Measurements from ENCODE around the gene TMPRSS4.

Gene TMPRSS4

DNA sequence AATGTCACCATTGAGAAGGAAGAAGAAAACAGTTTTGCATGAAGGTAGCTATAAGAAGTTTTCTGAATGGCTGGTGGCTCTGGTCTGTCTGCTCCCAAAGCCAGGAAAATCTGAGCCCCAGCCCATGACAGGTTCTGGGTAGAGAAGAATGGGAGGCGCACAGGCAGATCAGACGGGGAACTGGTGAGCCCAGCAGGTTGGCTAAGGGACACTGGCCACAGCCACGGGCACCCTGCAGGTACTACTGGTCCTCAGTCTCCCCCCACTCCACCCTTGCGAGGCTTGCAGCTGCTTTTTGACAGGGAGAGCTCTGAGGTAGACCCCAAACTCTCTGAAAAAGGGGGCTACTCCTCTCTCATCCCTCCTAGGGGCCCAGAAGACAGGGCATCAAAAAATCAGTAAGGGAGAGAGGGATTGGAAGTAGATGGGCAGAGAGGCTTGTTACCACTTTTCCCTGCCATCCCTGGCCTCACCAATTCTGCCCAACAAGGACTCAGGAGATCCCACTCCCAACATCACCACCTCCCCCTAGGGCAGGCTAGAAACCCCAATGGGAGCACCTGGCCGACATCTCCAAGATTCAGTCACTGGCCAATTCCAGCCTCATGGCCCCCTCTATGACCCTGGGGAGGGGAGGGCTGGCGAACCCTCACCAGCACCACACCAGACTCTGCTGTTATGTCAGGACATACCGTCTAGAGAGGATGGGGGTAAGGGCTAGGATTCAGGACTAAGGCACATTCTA, 58.3 kb downstream of the TMPRSS4 start:
- TF ChIP-seq POLR2A (IDR thresholded peaks at IDR 0.05; ENCODE audit: low read depth, low read length): no peak
- FAIRE-seq: no peak

DNA sequence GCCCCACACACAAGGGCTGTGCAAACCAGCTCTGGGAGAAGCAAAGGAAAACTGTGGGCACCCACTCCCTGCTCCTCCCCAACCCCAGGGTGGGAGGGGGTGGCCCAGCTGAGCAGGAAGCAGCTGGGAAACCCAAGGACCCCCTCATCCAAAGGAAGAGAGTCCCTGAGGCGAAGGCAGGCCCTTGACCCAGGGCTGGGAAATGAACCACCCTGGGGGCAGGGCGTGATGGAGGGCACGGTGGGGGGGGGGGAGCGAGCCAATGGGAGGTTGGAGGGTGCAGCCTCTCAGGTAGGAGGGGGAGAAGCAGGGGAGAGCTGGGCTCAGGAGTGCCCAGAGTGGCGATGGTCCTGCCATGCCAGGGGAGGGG, 58.9 kb downstream of the TMPRSS4 start:
- FAIRE-seq: no peak
- no peak for DNase-seq (ENCODE audit: insufficient read length, low spot score)
- TF ChIP-seq POLR2A (IDR thresholded peaks at IDR 0.05; ENCODE audit: low read depth, low read length): no peak

More for the DNA sequence above, 58.3 kb downstream of the TMPRSS4 start:
- no peak for DNase-seq (ENCODE audit: insufficient read length, low spot score)

DNA sequence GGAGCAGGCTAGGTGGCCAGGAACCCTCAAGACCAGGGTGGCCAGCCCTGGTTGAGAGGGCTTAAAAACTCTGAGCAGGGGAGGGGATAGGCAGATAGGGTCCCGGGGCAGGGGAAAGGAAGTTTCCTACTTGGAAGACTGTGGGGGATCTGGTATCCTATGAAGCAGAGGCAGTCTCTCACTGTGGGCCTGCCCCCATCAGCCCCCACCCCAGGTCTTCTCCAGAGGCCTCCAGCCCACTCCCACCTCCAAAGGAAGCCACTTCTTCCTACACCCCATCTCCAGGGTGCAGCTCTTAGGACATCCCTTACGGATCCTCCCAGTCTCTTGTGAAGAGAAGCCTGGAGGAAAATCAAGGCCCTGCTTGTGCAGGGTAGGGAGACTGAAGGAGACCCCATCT, 59.5 kb downstream of the TMPRSS4 start:
- DNase-seq (ENCODE audit: insufficient read length, low spot score): no peak
- no peak for TF ChIP-seq POLR2A (IDR thresholded peaks at IDR 0.05; ENCODE audit: low read depth, low read length)
- no peak for FAIRE-seq

DNA sequence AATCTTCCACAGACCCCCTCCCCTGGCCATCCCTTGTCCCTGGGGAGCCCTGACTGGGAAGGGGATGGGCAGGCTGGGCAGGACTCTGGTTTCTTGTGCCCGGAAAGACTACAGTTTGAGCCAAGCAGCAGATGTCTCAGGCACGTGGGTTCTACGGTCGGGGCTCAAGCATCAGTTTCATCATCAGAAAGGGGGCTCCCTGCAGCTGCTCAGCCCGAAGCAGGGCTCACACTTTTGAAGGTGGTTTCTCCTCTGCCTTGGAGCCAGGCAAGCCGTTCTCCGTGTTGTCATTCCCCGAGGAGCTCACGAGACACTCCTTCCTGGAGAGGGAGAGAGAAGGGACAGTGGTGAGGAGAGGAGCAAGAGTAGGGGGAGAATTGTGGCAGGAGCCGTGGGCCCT, 59.9 kb downstream of the TMPRSS4 start:
- FAIRE-seq (no peak), DNase-seq (ENCODE audit: insufficient read length, low spot score) (no peak)
- no peak for TF ChIP-seq POLR2A (IDR thresholded peaks at IDR 0.05; ENCODE audit: low read depth, low read length)

DNA sequence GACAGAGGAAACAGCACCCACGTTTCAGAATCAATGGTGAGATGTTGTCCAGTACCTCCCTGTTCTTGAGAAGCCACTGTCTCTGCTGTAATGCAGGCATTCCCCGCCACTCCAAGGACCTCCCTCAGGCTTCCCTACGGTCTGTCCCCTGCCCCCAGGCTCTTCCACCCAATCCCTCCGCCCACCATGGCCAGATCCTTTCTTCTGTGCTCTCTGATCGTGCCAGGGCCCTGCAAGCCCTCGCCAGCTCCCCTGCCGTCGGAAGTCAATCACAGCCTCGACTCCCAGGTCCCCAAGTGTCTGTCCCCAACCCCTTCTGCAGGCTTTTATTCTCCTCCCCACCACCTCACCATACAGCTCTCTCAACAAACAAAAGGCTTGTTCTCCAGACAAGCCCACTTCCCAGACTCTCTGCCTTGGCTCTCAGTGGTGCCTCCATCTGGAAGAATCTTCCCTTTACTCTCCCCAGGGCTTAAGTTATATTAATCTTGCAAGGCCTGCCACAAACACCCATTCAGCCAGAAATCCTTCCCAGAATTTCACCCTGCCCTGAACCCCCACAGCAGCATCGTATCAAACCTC, 62.1 kb downstream of the TMPRSS4 start:
- DNase-seq (ENCODE audit: insufficient read length, low spot score) (no peak), FAIRE-seq (no peak)
- TF ChIP-seq POLR2A (IDR thresholded peaks at IDR 0.05; ENCODE audit: low read depth, low read length): no peak

DNA sequence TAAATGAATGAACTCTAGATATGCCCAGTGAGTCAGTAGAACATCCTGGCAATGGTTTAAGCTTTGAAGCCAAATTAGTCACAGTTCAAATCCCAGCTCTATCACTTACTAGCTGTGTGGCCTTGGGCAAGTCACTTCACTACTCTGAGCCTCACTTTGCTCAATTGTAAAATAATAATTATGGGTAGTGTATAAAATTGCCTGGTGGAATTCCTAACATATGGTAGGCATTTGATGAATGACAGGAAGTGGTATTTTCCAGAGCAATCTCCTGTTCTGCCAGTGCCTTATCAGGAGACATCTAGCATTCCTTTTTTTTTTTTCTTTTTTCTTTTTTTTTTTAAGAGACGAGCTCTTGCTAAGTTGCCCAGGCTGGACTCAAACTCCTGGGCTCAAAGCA, 62.7 kb downstream of the TMPRSS4 start:
- DNase-seq (ENCODE audit: insufficient read length, low spot score) (no peak), FAIRE-seq (no peak)
- no peak for TF ChIP-seq POLR2A (IDR thresholded peaks at IDR 0.05; ENCODE audit: low read depth, low read length)

DNA sequence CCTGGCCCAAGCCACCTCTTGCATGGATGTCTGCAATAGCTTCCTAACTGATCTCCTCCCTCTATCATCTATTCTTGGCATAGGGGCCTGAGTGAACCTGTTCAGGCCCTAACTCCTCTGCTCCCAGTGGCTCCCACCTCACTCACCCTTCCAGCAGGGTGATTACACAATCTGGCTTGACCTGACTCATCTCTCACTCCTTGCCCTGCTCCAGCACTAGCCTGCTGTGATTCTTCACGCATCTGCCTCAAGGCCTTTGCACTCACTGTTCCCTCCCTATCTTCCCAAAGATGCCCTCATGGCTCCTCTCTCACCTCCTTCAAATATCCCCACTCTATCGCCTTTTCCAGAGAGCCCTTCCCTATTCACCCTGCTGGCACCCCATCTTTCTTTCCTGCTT, 65.2 kb downstream of the TMPRSS4 start:
- no peak for DNase-seq (ENCODE audit: insufficient read length, low spot score)
- no peak for TF ChIP-seq POLR2A (IDR thresholded peaks at IDR 0.05; ENCODE audit: low read depth, low read length)
- FAIRE-seq: no peak

DNA sequence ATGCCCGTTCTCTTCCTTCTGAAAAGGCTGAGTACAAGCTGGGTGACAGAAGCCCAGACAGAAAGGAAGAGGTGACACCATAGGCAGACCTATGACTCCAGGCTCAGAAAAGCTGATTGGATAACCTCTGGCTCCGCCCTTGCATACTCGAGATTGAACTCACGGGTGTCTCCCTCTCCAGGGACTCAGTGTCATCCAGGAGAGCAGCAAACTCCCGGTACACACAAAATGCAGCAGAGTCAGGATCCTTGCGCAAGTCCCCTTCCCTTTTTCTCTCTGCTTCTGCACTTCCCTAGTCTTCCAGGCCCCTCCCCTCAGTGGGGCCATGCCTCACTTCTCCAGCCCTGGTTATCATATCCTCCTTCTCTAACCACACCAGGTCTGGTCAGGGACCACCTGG, 65.9 kb downstream of the TMPRSS4 start:
- DNase-seq (ENCODE audit: insufficient read length, low spot score): no peak
- no peak for FAIRE-seq
- TF ChIP-seq POLR2A (IDR thresholded peaks at IDR 0.05; ENCODE audit: low read depth, low read length): no peak

DNA sequence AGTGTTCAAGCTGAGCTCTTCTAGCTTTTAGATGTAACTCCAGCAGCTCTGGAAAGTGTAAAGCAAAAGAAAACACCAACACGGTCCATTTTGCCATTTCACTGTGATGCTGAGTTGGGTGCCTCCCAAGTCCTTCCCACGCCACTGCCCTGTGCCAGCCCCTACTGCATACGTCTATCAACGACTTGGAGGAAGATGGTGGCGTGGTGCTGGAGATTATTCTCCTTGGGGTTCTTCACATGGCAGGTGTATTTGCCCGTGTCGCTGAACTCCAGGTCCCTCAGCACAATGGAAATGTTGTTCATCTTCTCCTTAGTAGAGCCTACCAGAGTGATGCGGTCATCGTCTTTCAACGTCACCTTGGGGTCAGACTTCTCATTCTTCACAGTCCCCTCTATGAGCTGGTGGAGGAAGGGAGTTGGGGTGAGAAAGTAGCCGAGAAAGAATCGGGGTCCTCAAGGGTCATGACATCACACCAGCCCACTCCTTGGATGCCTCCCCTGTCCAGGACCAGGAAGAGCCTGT, 66.8 kb downstream of the TMPRSS4 start:
- no peak for TF ChIP-seq POLR2A (IDR thresholded peaks at IDR 0.05; ENCODE audit: low read depth, low read length)
- DNase-seq (ENCODE audit: insufficient read length, low spot score): no peak
- no peak for FAIRE-seq

DNA sequence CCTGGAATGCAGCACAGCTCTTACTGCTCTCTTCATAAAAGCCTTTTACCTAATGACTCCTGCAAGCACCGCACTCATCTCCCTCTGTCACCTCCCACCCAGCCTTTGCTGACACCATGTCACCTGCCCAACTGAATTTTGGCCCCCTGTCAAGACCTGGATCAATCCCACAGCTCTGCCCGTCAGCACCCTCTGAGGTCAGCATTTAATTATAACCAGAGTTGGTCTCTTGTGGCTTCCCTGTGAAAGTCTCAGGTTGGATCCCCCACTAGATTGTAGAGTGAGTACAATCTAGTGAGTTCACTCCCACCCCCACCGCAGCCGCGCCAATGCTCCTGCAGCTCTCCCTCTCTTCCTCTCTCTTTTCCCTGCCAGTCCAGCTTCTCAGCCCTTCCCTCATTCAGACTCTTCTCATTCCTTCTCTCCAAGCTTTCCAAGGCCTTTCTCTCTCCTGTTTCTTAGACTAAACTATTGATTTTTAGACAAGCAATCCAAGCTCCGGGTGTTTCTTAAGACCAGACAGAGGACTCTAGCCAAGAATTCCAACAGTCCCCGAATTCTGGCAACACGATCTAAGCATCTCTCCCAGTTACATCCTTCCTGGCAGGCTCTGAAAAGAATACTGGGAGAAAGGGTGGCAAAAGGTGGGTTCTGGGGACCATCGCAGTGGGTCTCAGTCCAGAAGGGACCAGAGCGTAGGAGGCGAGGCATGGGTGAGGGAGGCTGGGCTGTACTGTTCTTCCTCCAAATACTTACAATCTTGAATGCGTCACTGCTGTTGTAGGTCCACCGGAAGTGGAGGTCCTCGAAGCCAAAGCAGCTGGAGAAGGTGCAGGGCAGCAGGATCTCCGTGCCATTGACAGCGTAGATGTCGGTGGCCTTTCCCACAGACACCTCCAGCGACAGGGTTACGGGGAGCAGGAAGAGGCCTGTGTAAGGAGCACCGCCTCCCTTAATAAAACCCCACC, 67.7 kb downstream of the TMPRSS4 start:
- DNase-seq (ENCODE audit: insufficient read length, low spot score) (no peak), FAIRE-seq (no peak)
- TF ChIP-seq POLR2A (IDR thresholded peaks at IDR 0.05; ENCODE audit: low read depth, low read length): no peak

DNA sequence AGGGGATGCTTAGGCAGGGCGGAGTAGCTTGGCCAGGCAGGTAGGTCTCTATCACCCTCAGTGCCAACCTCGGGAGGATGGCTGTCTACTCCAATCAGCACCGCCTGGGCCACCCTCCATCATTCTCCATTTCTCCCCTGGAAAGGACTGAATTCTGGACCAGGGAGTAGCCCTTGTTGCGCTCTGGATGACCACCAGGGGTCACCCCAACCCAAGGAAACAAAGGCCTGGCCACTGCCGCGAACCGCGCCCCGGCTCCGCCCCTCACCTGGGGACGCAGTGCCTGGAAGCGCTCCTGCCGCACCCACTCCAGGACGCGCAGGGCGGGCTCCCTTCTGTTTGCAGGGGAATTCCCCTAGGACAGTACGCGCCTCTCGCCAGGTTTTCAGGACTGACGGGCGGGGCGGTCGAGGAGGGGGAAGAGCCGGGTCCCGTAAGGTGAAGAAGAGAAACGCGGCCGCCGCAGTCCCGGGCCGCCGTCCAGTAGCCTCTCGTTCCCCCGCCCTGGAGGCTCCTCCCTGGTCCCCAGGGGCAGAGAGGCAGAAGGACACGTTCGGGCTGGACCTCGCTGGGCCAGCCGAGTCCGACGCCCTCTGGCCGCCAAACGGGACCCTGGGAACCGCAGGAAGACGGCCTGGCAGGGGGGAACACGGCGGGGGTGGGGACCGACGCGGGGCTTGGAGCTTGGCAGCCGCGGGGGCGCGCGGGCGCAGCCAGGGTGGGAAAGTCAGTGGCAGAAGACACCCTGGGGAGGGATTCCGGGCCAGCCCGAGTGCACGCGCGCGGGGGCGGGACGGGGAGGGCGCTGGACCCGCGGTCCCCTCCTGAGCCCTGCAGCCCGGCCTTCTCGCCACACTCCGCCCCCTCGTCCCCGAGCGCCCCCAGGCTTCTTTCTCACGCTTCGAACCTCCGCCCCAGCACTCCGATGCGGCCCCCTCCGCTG, 68.7 kb downstream of the TMPRSS4 start:
- no peak for TF ChIP-seq POLR2A (IDR thresholded peaks at IDR 0.05; ENCODE audit: low read depth, low read length)
- DNase-seq (ENCODE audit: insufficient read length, low spot score) (peak; percentile 88), FAIRE-seq (no peak)

DNA sequence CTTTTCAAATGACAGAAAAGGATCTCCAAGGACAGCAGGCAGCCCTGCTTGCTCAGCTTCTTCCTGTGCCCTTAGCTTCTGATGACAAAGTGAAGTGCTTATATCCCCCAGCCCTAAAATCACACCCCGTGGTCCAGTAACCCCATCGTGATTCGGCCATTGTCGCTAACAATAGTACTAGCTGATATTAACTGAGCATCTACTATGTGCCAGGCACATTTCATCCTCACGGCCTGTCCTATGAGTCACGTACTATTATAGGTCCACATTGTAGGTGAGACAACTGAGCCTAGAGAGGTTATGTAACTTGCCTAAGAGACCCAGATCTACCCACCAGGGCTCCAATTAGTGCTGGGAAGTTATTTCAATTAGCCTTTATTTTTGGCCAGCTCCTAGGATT, 69.7 kb downstream of the TMPRSS4 start:
- FAIRE-seq (no peak), DNase-seq (ENCODE audit: insufficient read length, low spot score) (no peak)
- no peak for TF ChIP-seq POLR2A (IDR thresholded peaks at IDR 0.05; ENCODE audit: low read depth, low read length)

DNA sequence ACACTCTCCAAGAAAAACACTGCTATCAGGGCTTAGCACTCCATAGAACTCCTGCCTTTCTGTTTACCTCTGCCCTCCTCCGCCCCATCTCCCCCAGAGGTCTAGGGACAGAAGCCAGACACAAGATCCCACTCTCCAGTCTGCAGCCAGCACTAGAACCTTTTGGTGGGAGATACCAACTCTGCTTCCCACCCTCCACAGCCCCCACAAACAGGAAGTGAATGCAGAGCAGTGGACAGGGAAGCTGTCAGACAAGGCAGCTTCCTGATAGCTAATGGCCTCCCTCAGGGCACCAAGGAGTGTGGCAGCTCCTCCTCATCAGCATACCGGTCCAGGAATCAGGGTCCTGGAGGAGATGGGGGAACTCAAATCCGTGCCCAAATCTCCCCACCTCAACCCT, 70.6 kb downstream of the TMPRSS4 start:
- FAIRE-seq: no peak
- DNase-seq (ENCODE audit: insufficient read length, low spot score): no peak
- TF ChIP-seq POLR2A (IDR thresholded peaks at IDR 0.05; ENCODE audit: low read depth, low read length): no peak
